IPS DF 4.7 (cell line): ENCODE measurements around the gene ACER3.
"Not testable (repeated sequence)": the region's sequence is repeated elsewhere in the genome, so short reads cannot be mapped to it uniquely, and the experiment has no call there.

ENCODE experiments used
- DNase-seq: peaks from one replicate; pipeline ENCODE4 v3.0.0-alpha.2; 2013; ENCODE audit warnings: low spot score; ENCODE audit errors: extremely low read depth

ACER3 gene

DNA sequence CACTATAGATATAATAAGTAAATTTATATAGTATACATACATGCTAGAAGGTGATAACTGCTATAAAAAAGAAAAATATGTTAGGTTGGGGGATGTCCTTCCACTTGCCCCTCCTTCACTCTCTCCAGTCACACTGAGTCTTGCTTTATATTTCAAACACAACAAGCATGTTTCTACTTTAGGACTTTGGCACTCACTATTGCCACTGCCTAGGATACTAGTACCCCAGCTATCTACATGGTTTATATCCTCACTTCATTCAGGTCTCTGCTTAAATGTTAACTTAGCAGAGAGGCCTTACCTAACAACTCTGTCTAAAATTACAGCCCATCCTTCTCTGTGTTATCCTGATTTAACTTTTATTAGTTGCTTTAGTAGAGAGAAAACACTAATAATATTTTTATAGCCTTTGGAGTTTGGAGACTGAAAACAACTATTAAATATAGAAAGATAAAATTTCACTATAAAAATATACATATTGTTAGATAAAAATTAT lies 134.4 kb downstream of the ACER3 start:
- no peak for DNase-seq

DNA sequence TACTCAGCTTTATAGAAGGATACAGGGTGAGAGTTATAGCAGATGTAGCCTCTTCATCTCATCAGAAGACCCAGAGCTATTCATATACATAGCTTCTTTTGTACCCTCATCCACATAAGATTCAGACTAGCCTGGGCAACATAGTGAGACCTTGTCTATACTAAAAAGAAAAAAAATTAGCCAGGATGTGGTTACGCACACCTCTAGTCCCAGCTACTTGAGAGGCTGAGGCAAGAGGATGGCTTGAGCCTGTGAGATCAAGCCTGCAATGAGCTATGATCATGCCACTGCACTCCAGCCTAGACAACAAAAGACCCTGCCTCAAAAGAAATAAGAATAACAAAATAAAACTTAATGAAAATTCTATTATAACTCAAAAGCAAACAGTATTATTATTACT lies 136.8 kb downstream of the ACER3 start:
- DNase-seq: no peak

DNA sequence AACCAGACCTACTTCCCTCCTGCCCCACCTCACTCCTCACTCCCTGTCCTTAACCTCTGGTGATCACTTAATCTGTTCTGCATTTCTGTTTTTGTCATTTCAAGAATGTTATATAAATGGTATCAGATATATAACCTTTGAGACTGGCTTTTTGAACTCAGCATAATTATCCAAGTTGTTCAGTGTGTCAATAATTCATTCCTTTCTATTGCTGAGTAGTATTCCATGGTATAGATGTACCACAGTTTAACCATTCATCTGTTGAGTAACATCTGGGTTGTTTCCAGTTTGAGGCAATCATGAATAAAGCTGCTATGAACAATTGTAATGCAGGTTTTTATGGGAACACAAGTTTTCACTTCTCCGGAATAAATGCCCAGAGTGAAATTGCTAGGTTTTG lies 138.9 kb downstream of the ACER3 start:
- no peak for DNase-seq

DNA sequence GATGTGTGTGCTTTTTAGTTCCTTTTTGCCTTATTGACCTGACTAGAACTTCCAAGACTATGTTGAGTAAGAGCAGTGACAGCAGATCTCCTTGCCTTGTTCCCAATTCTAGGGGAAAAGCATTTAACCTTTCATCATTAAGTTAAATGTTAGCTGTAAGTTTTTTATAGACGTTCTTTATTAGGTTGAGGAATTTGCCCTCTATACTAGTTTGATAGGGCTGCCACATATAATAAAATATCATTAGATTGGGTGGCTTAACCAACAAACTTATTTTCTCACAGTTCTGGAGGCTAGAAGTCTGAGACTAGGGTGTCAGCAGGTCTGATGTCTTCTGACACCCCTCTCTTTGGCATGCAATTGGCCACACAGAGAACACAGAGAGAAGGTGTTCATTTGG lies 140.9 kb downstream of the ACER3 start:
- DNase-seq: no peak

DNA sequence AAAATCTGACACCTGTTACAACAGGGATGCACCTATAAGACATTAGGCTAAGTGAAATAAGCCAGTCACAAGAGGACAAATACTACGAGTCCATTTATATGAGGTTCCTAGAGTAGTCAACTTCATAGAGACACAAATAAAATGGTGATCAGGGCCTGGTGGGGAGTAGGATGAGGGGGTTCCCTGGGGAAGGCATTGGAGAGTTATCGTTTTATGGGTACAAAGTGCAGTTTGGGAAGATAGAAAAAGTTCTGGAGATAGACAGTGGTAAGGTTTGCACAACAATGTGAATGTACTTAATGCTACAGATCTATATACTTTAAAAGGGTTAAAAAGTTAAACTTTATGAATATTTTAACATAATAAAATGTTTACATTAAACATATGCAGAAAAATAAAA lies 142.1 kb downstream of the ACER3 start:
- no peak for DNase-seq

DNA sequence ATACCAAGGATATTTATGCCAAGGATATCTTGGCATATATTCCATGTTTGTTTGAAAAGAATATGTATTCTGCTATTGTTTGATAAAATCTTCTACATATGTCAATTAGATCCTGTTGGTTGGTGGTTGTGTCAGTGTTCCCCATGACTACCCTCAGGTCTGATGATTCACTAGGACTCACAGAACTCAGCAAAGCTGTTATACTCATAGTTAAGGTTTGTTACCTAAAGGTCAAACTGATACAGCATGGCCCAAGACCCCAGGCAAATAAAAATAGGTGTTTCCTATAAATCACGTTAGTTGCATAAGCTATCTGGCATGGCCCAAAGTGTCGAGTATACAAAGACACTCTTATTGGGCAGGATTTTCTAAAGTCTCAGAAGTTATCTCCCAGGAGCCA lies 143.2 kb downstream of the ACER3 start:
- DNase-seq: no peak

DNA sequence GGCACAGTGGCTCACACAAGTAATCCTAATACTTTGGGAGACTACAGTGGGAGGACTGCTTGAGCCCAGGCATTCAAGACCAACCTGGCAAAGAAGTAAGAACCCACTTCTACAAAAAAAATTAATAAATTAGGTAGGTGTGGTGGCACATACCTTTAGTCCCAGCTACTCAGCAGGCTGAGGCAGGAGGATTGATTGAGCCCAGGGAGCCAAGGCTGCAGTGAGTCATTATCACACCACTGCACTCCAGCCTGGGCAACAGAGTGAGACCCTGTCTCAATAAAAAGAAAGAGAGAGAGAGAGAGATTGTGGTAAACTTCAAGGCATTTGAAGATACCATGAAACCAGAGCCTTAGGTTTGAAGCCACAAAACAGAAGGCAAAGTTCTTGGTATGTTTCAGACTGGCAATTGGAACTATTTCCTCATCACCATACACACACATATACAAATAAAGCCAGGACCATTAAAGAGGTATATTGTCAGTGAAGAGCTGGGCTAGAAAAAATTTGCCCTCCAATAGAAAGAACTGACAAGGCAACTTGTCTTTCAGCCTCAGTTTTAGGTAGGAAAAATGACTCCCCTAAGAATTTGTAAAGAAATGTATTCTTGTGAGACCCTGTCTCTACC lies 148.9 kb downstream of the ACER3 start:
- no peak for DNase-seq

DNA sequence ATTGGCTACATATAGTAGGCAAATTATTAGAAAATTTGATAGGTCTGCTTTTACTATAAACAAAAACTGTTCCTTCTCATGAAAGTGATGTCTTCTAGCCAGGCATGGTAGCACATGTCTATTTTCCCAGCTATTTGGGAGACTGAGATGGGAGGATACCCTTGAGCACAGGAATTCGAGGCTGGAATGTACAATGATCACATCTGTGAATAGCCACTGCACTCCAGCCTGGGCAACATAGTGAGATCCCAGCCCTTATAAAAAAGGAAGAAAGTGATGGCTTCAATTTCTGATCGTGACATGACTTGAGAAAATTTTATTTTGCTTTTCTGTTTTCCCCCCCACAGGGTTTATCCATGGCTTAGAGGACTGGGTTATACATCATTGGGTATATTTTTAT lies 154.0 kb downstream of the ACER3 start:
- no peak for DNase-seq

DNA sequence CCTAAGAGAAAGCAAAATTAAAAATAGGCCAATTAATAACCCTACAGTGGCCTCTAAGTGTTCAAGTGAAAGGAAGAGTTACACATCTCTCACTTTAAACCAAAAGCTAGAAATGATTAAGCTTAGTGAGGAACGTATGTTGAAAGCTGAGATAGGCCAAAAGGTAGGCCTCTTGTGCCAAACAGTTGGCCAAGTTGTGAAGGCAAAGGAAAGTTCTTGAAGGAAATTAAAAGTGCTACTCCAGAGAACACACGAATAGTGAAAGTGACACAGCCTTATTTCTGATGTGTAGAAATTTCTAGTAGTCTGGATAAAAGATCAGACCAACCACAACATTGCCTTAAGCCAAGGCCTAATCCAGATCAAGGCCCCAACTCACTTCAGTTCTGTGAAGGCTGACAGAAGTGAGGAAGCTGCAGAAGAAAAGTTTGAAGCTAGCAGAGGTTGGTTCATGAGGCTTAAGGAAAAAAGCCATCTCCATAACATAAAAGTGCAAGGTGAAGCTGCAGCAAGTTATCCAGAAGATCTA lies 157.7 kb downstream of the ACER3 start:
- not testable (repeated sequence) for DNase-seq

DNA sequence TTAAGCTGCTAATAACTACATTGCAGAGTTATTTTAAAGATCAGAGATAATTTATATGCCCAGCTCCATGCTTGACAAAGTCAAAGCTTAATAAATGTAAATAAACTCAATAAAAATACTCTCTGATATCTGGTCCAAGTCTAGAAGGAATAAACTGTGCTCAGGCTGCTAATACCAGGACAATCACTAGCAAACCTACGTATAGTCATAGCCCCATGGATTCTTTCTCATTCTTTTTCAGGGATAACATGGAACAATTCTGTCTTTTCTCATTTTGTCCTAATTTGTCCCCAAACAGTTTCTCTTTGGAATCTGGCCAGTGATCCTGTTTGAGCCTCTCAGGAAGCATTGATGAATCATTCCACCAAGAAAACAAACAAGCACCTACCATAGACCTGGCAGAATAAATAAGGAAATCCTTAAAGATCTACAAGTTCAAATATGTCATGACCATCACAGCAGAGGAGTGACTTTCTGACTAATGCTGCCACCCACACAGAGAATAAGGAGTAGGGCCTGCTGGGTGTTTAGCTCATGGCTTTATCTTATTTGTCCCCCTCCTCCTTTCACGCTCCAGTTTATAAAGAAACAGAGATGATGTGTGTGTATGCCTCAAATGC lies 159.4 kb downstream of the ACER3 start:
- no peak for DNase-seq

DNA sequence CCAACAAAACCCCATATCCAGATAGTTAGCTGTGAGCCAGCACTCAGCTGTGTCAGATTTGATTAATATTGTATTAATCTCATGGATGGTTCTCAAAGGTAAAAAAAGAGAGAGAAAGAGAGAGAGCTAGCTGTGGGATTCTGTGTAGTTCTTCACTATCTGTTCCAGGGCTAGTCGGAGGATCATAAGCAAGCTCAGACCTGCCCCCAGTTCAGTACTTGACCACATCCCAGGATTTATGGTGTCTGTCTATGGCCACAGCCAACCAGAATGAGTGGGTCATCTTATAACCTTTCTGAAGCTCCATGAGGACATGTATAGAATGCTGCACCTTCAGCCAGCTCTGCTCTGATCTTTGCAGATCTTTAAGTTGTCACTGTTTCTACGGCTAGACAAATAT lies 160.0 kb downstream of the ACER3 start:
- no peak for DNase-seq

DNA sequence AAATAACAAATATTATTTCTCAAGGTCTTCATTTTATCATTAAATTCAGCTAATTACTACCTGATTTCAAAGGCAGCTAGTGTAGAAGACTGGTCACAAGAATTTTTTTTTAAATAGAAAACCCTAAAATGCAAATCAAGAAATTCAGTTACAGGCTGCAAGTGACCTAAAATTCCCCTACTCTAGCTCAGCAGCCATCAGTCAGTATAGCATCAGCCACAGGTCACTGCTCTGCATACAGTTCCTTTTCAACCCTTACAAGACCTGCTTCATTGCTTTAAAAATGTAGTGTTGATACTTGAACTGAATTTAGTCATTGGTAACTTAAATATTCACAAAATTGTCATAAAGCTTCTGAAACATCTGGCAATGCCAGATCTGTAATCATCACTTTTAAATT lies 164.0 kb downstream of the ACER3 start:
- no peak for DNase-seq

DNA sequence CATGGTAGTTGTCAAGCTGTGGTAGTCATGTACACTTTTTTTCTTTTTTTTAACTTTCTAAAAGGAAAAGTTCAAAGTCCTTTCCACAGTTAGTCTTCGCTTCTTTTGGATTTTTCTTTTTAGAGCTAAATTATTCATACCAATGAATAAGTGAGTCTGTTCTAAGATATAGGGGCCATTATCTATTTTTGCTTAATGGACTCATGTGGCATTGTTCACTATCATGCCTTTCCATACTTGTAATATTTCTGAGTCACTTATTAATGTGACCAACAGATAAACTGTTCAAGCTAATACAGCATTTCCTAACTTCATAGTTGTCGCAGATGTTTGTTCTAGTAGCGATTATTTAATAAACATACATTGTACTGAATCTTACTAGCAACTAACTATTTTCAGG lies 165.5 kb downstream of the ACER3 start:
- DNase-seq: no peak

DNA sequence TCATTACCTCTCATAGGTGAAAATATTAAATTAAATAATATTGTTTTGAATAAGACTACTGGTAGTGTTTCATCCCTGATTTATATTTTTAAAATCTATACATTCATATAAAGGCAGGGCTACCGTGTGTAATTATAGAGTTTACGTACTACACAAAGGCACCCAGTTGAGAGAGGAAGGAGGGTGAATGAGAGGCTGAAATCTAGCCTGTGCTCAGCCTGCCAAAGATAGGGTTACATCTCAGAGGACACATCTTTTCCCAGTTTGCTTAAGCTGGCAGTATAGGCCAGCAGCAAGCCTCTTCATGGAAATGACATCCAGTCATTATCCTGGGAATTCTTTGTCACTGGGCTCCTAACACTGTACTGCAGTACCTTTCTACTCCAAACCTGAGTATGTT lies 166.0 kb downstream of the ACER3 start:
- DNase-seq: no peak

DNA sequence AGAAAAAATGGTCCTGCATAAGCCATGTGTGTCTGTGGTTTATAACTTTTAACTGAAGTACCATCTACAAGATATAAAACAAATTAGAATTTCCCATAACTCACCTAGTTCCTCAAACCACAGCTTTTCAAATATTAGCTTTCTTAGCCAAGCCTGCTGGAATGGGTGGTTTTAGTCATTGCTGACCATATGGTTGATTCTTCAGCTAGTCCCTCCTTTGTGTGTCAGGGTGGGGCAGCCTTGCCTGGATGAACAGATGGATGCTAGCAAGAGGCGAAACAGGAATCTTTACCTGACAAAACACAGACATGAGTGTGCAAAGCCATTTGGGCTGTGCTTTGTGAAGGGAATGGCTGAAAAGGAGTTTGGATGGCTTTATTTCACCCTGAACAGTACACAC lies 166.6 kb downstream of the ACER3 start:
- no peak for DNase-seq

DNA sequence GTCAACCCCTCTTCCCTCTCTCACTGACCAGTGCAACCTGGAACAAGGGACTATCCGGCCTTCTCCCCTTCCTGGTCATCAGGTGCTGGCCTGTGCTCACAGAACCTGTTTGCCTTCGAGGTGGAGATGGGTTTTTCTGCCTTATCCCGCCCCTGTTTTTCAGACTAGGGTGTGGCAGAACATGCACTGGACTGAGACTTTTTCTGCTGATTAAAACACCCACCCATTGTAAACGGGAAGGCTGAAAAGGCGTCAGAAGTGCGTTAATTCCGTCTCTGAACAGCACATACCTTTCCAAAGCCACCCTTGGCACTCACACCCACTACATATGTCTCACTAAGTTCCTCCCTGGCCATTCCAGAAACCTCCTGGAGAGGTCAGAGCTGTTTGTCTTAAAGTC lies 169.1 kb downstream of the ACER3 start:
- DNase-seq: no peak

DNA sequence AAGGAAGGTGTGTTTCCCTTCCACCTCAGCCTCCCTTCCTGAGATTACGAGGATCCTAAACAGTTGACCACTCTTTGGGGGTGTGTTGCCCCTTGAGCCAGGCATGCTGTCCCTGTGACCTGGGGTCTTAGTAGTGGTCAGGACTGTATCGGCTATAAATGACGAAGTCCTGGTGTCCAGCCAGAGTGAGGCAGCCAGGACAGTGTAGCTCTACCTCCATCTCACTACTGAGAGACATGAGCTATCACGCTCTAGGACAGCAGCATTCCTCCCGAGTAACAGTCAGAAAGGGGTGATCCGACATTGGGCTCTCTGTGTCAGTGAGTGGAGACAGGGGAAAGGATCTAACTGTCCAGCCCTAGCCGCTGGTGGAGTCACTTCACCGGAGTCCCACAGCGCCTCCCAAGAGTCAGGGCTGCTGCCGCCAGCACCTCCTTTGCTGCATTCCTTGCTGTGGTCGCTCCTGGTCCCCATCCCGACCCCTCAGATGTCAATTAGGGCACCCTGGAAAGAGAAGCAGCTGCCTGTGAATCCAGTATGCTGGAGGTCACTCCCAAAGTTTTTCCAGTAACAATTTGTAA lies 170.2 kb downstream of the ACER3 start:
- no peak for DNase-seq

DNA sequence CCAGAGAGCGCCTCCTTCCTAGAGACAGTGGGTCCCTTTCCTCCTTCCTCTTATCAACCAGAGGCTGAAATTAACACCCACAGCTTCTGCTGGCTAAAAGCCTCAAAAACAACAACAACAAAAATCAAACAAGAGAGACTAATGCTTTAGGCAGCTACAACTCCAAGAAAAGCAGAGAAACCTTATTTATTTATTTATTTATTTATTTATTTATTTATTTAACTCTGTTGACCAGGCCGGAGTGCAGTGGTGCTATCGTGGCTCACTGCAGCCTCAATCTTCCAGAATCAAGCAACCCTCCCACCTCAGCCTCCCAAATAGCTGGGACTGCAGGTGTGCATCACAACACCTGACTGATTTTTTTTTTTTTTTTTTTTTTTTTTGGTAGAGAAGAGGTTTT lies 170.9 kb downstream of the ACER3 start:
- no peak for DNase-seq

DNA sequence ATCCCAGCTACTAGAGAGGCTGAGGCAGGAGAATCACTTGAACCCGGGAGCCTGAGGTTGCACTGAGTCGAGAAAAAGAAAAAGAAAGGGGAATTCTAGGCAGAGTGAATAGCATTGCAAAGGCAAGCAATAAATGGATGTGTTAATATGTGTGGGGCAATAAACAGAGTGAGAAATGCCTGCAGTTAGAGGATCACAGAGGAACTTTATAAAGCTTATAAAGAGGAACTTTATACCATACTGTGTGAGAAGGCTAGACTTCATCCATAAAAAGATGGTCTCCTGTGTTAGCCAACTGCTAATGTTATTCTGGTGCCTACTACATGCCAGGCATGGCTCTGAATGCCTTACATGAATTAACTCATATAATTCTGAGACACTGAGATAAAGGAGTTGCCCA lies 174.3 kb downstream of the ACER3 start:
- DNase-seq: no peak

DNA sequence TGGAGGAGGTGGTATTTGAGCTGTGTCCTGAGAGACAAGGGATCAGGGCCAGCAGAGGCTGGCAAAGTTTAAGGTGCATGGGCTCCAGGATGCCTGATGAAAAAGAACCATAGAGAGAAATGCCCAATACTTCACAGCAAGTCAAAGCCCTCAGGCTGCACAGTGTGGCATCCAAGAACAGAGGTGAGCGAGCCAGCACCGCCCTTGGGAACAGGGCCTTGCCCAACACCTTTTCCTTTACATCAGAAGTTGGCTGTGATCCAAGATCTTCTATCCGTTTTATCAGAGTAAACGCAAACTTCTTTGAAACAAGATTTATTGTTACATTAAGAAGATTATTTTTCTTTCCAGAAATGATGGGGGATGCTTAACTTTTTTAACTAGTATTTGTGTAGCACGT lies 174.9 kb downstream of the ACER3 start:
- DNase-seq: no peak

DNA sequence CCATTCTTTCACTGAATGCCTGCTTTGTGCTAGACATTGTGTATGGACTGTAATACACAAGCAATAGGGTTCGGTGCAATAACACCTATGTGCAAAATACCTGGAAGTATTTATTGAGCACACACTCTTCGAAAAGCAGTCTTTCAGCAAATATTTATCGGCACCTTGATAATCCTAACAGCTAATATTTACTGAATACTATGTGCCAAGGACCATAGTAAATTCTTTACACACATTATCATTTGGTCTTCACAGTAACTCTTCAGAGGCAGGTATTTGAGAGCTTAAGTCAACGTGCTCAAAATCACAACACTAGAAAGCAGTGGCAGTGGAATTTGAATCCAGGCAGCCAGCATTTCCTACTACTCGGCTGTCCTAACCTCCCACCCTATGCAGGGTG lies 175.7 kb downstream of the ACER3 start:
- DNase-seq: no peak

DNA sequence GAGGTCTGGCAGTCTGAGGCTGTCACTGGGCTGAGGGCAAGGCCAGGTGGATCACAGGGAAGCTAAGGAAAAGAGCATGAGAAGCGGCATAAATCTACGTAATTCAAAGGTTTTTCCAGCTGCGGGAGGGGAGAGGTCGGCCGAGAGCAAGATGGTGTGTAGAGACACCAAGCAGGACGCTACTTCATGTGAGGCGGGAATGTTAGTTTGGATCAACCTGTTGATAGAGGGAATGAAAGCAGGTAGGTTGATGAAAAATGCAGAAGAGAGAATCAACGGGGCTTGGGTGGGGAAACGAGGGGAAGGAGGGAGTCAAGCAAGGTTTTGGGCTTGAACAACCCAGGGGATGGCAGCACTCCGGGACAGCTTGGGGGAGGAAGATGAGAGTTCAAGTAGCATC lies 176.3 kb downstream of the ACER3 start:
- DNase-seq: no peak
